ENCODE data around the gene MAML3.

The MAML3 gene

GRCh38 chr4:139813881-139814280 is 340.1 kb downstream of the MAML3 start:
- no peak for TF ChIP-seq CTCF (IDR thresholded peaks at IDR 0.05; ENCODE audit: borderline replicate concordance, control extremely low read depth, extremely low read depth, insufficient read depth, missing control alignments)
- no peak for DNase-seq (ENCODE audit: low spot score)
- in situ Hi-C loops (cut with MboI; ENCODE audit: low sequenced_read_pairs, unreplicated experiment), result no loop called here

GRCh38 chr4:139810710-139811109 is 343.3 kb downstream of the MAML3 start:
- in situ Hi-C loops (cut with MboI; ENCODE audit: low sequenced_read_pairs, unreplicated experiment), result no loop called here
- no peak for DNase-seq (ENCODE audit: low spot score)
- TF ChIP-seq CTCF (IDR thresholded peaks at IDR 0.05; ENCODE audit: borderline replicate concordance, control extremely low read depth, extremely low read depth, insufficient read depth, missing control alignments), result no peak

GRCh38 chr4:139809757-139810140 is 344.2 kb downstream of the MAML3 start:
- DNase-seq (ENCODE audit: low spot score), result no peak
- in situ Hi-C loops (cut with MboI; ENCODE audit: low sequenced_read_pairs, unreplicated experiment), result no loop called here
- no peak for TF ChIP-seq CTCF (IDR thresholded peaks at IDR 0.05; ENCODE audit: borderline replicate concordance, control extremely low read depth, extremely low read depth, insufficient read depth, missing control alignments)

- in situ Hi-C loops (cut with MboI; ENCODE audit: low sequenced_read_pairs, unreplicated experiment), result no loop called here
- no peak for DNase-seq (ENCODE audit: low spot score)
- TF ChIP-seq CTCF (IDR thresholded peaks at IDR 0.05; ENCODE audit: borderline replicate concordance, control extremely low read depth, extremely low read depth, insufficient read depth, missing control alignments), result no peak
These were observed 344.9 kb downstream of the MAML3 start for GRCh38 chr4:139808808-139809756.

- no peak for DNase-seq (ENCODE audit: low spot score)
- TF ChIP-seq CTCF (IDR thresholded peaks at IDR 0.05; ENCODE audit: borderline replicate concordance, control extremely low read depth, extremely low read depth, insufficient read depth, missing control alignments), result no peak
- in situ Hi-C loops (cut with MboI; ENCODE audit: low sequenced_read_pairs, unreplicated experiment), result no loop called here
These were observed 345.6 kb downstream of the MAML3 start for GRCh38 chr4:139808381-139808807.

GRCh38 chr4:139807483-139807882 is 346.5 kb downstream of the MAML3 start:
- TF ChIP-seq CTCF (IDR thresholded peaks at IDR 0.05; ENCODE audit: borderline replicate concordance, control extremely low read depth, extremely low read depth, insufficient read depth, missing control alignments), result no peak
- DNase-seq (ENCODE audit: low spot score), result no peak
- in situ Hi-C loops (cut with MboI; ENCODE audit: low sequenced_read_pairs, unreplicated experiment), result no loop called here
